PC-9 (cell line): ENCODE results near the gene DNAL4. TPM values are rescaled to one million over a fixed set of nuclear protein-coding genes. Genes with fewer than 3 reads are reported as not detected.

Experiments
- BruUV-seq: library from RNA; stranded (reverse); fragments of 400-500 nt; replicated peaks from 2 replicates; lab custom pipeline; 2021; lab: Mats Ljungman, UMichigan
- CTCF ChIA-PET: fragments of 300-600 bp; sonication (Branson Sonifier 250); formaldehyde crosslinking; loops from one replicate; lab custom pipeline; 2022; ENCODE audit warnings: antibody characterized with exemption; lab: Charles Lee
- POLR2A ChIA-PET: fragments of 300-600 bp; sonication (Branson Sonifier 250); formaldehyde crosslinking; loops from one replicate; lab custom pipeline; 2022; ENCODE audit warnings: antibody characterized with exemption; ENCODE audit not compliant: unreplicated experiment; lab: Charles Lee
- DNase-seq, 2 experiments: peaks; one replicate each; pipeline versions ENCODE4 v3.0.0 to v3.0.0-alpha.2; 2015 to 2022; ENCODE audit warnings: mixed read lengths in 1 of 2
- H2AFZ ChIP-seq: fragments of 200-600 bp; sonication (generic); 2 replicates; pipeline ENCODE4 v1.8.1; 2017; ENCODE audit warnings: antibody characterized with exemption
- H3F3A ChIP-seq: fragments of 200-600 bp; sonication (generic); 2 replicates; pipeline ENCODE4 v1.8.1; 2017; ENCODE audit warnings: antibody characterized with exemption, mild to moderate bottlenecking, low read depth; ENCODE audit not compliant: insufficient read depth
- H3K27ac ChIP-seq: fragments of 200-600 bp; sonication (generic); 2 replicates; pipeline ENCODE4 v1.6.1; 2016; ENCODE audit warnings: mixed run types
- H3K27me3 ChIP-seq: fragments of 200-600 bp; sonication (generic); 2 replicates; pipeline ENCODE4 v1.6.1; 2016; ENCODE audit warnings: low read depth, mixed run types; ENCODE audit not compliant: insufficient read depth
- H3K36me3 ChIP-seq: fragments of 200-600 bp; sonication (generic); 2 replicates; pipeline ENCODE4 v1.6.1; 2016; ENCODE audit warnings: low read depth, mixed run types
- H3K4me1 ChIP-seq: fragments of 200-600 bp; sonication (generic); replicated peaks from 2 replicates; pipeline ENCODE4 v1.6.1; 2016; ENCODE audit warnings: mixed run types; ENCODE audit not compliant: insufficient read depth
- H3K4me2 ChIP-seq: fragments of 200-600 bp; sonication (generic); 2 replicates; pipeline ENCODE4 v1.6.1; 2017; ENCODE audit warnings: mixed run types
- H3K4me3 ChIP-seq: fragments of 200-600 bp; sonication (generic); 2 replicates; pipeline ENCODE4 v1.6.1; 2016; ENCODE audit warnings: mixed run types
- H3K79me2 ChIP-seq: fragments of 200-600 bp; sonication (generic); 2 replicates; pipeline ENCODE4 v1.6.1; 2017; ENCODE audit warnings: low read depth, mixed run types
- H3K9me2 ChIP-seq: fragments of 200-600 bp; sonication (generic); 2 replicates; pipeline ENCODE4 v1.8.1; 2017; ENCODE audit warnings: mild to moderate bottlenecking; ENCODE audit not compliant: insufficient read depth
- H3K9me3 ChIP-seq: fragments of 200-600 bp; sonication (generic); 2 replicates; pipeline ENCODE4 v1.8.1; 2016; ENCODE audit warnings: low read depth; ENCODE audit not compliant: insufficient read depth
- H4K20me1 ChIP-seq: fragments of 200-600 bp; sonication (generic); 2 replicates; pipeline ENCODE4 v1.8.1; 2017; ENCODE audit not compliant: insufficient read depth
- EZH2 ChIP-seq: fragments of 200-600 bp; sonication (generic); IDR thresholded peaks from 2 replicates; pipeline ENCODE4 v1.8.0; 2017; ENCODE audit warnings: antibody characterized with exemption, low read depth
- intact Hi-C: fragments of 100-400 bp; cut with micrococcal nuclease; formaldehyde crosslinking; loops from one replicate; pipeline ENCODE4 v1.10.0; 2022; ENCODE audit not compliant: unreplicated experiment
- total RNA-seq: library from RNA; stranded (reverse); gene quantifications from 2 replicates; pipeline ENCODE4 v1.2.3, GENCODE V29; 2021
- TF ChIP-seq, protein P1 (sequence below): fragments of 200-600 bp; sonication (generic); conservative IDR thresholded peaks from 2 replicates; pipeline ENCODE4 v1.6.1; 2017; ENCODE audit warnings: mixed run types, antibody characterized with exemption, mild to moderate bottlenecking, moderate library complexity

DNAL4 gene
- total RNA-seq, 1 experiment from 2014 or later, result 50.3 TPM

DNA sequence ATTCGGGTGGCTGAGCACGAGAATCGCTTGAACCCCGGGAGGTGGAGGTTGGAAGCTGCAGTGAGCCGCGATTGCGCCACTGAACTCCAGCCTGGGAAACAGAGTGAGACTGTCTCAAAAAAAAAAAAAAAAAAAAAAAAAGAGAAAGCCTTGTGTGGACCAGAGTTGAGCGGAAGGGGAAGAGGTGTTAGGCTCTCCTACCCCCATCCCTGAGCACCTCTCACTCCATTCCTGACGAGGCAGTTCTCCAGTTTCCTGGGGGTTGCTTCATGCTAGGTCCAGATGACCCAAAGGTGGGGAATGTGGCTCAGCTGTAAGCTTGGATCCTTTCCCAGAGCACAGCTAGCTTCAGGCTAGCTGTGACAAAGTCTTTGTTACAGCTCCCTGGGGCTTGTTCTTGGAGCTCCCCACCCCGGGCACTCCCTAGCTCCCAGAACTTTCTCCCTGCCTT lies 8.8 kb upstream of the DNAL4 start:
- intact Hi-C loops, result loop anchor here (2.0 kb wide), 1 partner anchor 48 kb away; the partner anchor contains the start of gene SUN2
- CTCF ChIA-PET, result interaction anchor here (1.0 to 1.5 kb wide), 4 partner anchors 18 to 179 kb away, joined by 3 to 13 read pairs (median 6); partner anchors contain the start of gene APOBEC3B
- H2AFZ ChIP-seq, result peak overlapping the region; percentile 10; the same call in 1 of the 2 replicates
- no peaks in the 10 kb centered on the region for H3K79me2 ChIP-seq
- TF ChIP-seq, protein P1, sequence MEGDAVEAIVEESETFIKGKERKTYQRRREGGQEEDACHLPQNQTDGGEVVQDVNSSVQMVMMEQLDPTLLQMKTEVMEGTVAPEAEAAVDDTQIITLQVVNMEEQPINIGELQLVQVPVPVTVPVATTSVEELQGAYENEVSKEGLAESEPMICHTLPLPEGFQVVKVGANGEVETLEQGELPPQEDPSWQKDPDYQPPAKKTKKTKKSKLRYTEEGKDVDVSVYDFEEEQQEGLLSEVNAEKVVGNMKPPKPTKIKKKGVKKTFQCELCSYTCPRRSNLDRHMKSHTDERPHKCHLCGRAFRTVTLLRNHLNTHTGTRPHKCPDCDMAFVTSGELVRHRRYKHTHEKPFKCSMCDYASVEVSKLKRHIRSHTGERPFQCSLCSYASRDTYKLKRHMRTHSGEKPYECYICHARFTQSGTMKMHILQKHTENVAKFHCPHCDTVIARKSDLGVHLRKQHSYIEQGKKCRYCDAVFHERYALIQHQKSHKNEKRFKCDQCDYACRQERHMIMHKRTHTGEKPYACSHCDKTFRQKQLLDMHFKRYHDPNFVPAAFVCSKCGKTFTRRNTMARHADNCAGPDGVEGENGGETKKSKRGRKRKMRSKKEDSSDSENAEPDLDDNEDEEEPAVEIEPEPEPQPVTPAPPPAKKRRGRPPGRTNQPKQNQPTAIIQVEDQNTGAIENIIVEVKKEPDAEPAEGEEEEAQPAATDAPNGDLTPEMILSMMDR, result no peak
- no peak for TF ChIP-seq EZH2
- H3F3A ChIP-seq, result peaks cover 30% of the 10 kb centered on the region
- peak; percentile 87 to 99 for DNase-seq
- H3K36me3 ChIP-seq, result no peaks in the 10 kb centered on the region
- H4K20me1 ChIP-seq, result no peaks in the 10 kb centered on the region
- POLR2A ChIA-PET, result interaction anchor here (0.5 to 0.7 kb wide), 6 partner anchors 48 to 1466 kb away, joined by 3 to 9 read pairs (median 5); no protein-coding TSS in a partner anchor
- H3K27ac ChIP-seq, result peak overlapping the region; percentile 53
- H3K27me3 ChIP-seq, result no peaks in the 10 kb centered on the region
- peak overlapping the region; percentile 63 for H3K4me2 ChIP-seq
- H3K9me3 ChIP-seq, result no peaks in the 10 kb centered on the region; the same call in 1 of the 2 replicates
- H3K4me1 ChIP-seq, result peaks cover 17% of the 10 kb centered on the region
- no peak overlapping the region; the same call in 1 of the 2 replicates for H3K4me3 ChIP-seq
- no peaks in the 10 kb centered on the region for H3K9me2 ChIP-seq
- BruUV-seq, result no TSS peak

DNA sequence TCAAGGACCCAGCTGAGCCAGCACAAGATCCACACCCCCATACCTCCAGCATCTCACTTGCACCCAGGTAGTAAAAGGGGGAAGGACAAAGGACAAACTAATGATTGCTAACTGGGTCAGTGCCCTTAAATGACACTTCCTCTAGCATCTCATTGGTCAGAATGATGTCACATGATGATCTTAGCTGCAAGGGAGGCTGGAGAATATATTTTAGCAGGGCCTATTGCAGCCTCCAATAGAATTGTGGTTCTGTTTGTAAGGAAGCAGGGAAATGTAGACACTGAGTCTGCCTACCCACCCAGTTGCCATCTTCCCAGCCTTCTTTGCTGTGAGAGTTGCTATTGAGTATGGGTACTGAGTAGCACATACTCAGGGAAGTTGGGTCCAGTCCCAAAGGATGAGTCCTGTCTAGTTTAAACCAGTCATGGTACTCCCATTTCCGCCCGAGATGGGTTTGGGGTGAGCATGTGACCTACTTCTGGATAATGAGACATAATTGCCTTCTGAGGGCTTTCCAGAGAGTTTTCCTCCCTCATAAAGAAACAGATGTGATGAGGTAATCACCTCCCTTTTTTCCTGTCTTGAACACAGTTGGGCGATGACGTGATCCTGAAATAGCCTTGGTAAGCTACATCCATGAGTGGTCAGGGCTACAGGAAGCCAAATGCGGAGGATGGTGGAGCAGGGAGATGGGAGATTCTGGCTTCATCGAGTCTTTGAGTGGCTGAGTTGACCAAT lies 5.5 kb upstream of the DNAL4 start:
- Histone ChIP-seq H3K27me3 (no peaks in the 10 kb centered on the region), H3K4me3 (no peak overlapping the region), H3K36me3 (no peaks in the 10 kb centered on the region), H3K9me2 (no peaks in the 10 kb centered on the region), H2AFZ (no peak overlapping the region), H3K79me2 (no peaks in the 10 kb centered on the region), H3K4me1 (peaks cover 21% of the 10 kb centered on the region), H3K27ac (no peak overlapping the region), H4K20me1 (no peaks in the 10 kb centered on the region), H3F3A (peaks cover 28% of the 10 kb centered on the region), H3K4me2 (no peak overlapping the region), H3K9me3 (no peaks in the 10 kb centered on the region)
- TF ChIP-seq, protein P1, result no peak
- no peak for TF ChIP-seq EZH2
- BruUV-seq, result no TSS peak
- POLR2A ChIA-PET, result no interaction called here
- intact Hi-C loops, result no loop called here
- CTCF ChIA-PET, result no interaction called here
- DNase-seq, result peak in 1 of 2 experiments; percentile 31

DNA sequence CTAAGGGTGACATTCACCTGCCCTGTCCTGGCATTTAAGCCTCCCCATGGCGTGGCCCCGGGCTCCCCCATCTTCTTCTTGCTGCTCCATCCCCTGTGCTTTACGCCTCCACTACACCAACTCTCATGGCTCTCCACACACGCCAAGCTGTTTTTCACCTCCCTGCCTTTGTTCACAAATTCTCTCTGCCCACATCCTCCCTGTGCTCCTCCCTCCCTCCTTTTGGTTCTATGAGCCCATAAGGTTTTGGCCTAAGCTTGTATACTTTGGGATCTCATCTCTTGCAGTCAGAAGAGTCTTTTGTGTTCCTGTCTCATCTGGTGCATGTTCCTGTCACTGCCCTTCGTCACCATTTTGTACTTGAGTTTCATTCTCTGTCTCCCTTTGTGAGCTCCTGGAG lies 4.6 kb upstream of the DNAL4 start:
- ChIA-PET CTCF (no interaction called here), POLR2A (no interaction called here)
- no peak overlapping the region for H3K4me3 ChIP-seq
- H2AFZ ChIP-seq, result no peak overlapping the region
- DNase-seq, result no peak
- H4K20me1 ChIP-seq, result no peaks in the 10 kb centered on the region
- BruUV-seq, result no TSS peak
- TF ChIP-seq, protein P1, result no peak
- TF ChIP-seq EZH2, result no peak
- H3F3A ChIP-seq, result peaks cover 20% of the 10 kb centered on the region
- peaks cover 1% of the 10 kb centered on the region for H3K79me2 ChIP-seq
- no peak overlapping the region for H3K27ac ChIP-seq
- H3K4me2 ChIP-seq, result no peak overlapping the region
- H3K36me3 ChIP-seq, result no peaks in the 10 kb centered on the region
- H3K27me3 ChIP-seq, result no peaks in the 10 kb centered on the region
- no peaks in the 10 kb centered on the region for H3K9me3 ChIP-seq
- H3K9me2 ChIP-seq, result no peaks in the 10 kb centered on the region
- peaks cover 22% of the 10 kb centered on the region for H3K4me1 ChIP-seq
- intact Hi-C loops, result no loop called here
